Measurements from ENCODE around the gene ATOX1. TPM values are rescaled to one million over a fixed set of nuclear protein-coding genes. Genes with fewer than 3 reads are reported as not detected.
A peak's percentile ranks its signal among the peaks of the same experiment; 100 is the strongest.

ATOX1 gene
- total RNA-seq, 1 experiment from 2014 or later: 65.6 TPM

DNA sequence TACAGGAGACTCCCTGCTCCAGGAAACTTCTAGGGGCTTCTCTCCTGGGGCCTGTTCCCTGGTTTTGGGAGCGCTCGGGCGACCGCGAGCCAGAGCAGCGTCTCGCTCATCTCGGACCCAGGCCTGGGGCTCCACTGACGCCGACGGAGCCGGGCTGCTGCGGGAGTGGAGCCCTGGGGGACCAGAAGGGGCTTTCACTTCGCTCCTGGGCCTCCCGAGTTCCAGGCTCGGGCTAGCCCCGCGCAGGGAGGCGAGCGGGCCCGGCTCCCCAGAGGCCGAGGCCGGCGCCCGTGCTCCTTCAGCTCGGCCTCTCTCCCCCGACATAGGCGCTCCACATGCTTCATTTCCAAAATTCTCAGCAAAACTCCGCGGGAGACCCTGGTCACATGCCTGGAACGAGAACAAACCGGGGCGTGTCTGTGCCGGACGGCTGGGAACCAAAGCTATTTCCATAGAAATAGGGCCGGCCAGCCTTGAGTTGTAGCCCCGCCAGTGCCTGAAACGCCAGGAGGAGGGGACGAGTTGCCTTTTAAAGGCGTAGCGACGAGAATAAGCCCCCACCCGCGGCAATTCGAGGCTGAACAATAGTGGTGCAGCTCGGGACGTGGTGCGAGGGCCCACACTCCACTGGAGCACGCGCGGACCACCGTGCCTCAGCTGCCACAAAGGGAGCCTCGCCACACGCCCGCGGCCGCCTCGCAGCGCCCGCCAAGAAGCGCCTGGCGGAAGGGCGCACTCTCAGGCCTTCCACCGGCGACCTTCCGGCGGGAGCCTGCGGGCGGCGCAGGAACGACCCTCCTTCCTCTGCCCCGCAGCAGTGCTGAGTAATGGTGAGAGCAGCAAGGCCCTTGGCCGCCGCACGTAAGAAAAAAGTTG, 12.2 kb upstream of the ATOX1 start:
- BruUV-seq (replicated peaks): TSS peak; percentile 82
- POLR2A ChIA-PET (ENCODE audit: low non-redundant PET): interaction anchor here (0.6 kb wide), 1 partner anchor 110 kb away, joined by 4 read pairs; no protein-coding TSS in a partner anchor

GRCh38 chr5:151766975-151767374, 8.5 kb upstream of the ATOX1 start:
- BruUV-seq (replicated peaks): no TSS peak

More for the DNA sequence above, 12.2 kb upstream of the ATOX1 start:
- peak; percentile 72 for DNase-seq (ENCODE audit: low spot score)
- TF ChIP-seq CTCF (conservative IDR thresholded peaks at IDR 0.05; ENCODE audit: low read depth, low read length): no peak
- Histone ChIP-seq H3K9me3 (ENCODE audit: low read depth, low read length, poor library complexity, severe bottlenecking) (no peaks in the 10 kb centered on the region), H3K27me3 (replicated peaks; ENCODE audit: insufficient read depth, low read depth, low read length, poor library complexity) (no peaks in the 10 kb centered on the region), H3K36me3 (ENCODE audit: insufficient read depth, low read length, poor library complexity, severe bottlenecking) (no peaks in the 10 kb centered on the region), H3K4me3 (ENCODE audit: low read depth, low read length, poor library complexity, severe bottlenecking) (peak overlapping the region; percentile 82), H3K27ac (ENCODE audit: low read depth, low read length, poor library complexity, severe bottlenecking) (peak overlapping the region; percentile 96), H3K4me1 (ENCODE audit: insufficient read depth, low read length, poor library complexity, severe bottlenecking) (peaks cover 30% of the 10 kb centered on the region)
- intact Hi-C loops (cut with micrococcal nuclease; ENCODE audit: unreplicated experiment): no loop called here
- CTCF ChIA-PET: interaction anchor here (0.6 to 1.3 kb wide), 3 partner anchors 125 to 372 kb away, joined by 3 to 6 read pairs (median 4); partner anchors contain the start of gene SLC36A1

DNA sequence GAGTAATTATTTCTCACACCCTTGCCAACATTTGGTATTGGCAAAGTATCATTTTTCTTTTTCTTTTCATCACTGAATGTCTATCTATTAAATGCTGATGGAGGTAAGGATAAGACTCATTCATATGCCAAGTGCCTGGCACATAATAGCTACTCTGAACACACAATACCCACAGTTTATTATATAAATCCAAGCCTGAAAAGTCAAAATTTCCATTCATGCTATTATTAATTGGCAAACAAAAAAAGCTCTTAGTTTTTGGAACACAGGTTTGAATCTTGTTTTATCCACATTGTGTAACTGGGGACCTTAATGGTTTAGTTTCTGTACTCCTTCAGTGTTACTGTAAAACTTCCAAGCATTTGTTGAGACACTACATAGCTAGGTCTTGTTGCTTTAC, 6.4 kb upstream of the ATOX1 start:
- POLR2A ChIA-PET (ENCODE audit: low non-redundant PET): interaction anchor here (0.5 kb wide), 1 partner anchor 85 kb away, joined by 14 read pairs; no protein-coding TSS in a partner anchor
- TF ChIP-seq CTCF (conservative IDR thresholded peaks at IDR 0.05; ENCODE audit: low read depth, low read length) (no peak), EZH2 (IDR thresholded peaks at IDR 0.05; ENCODE audit: borderline replicate concordance, low read depth, low read length, poor library complexity, severe bottlenecking) (no peak)
- Histone ChIP-seq H3K27ac (ENCODE audit: low read depth, low read length, poor library complexity, severe bottlenecking) (no peak overlapping the region), H3K36me3 (ENCODE audit: insufficient read depth, low read length, poor library complexity, severe bottlenecking) (no peaks in the 10 kb centered on the region), H3K9me3 (ENCODE audit: low read depth, low read length, poor library complexity, severe bottlenecking) (no peaks in the 10 kb centered on the region), H3K27me3 (replicated peaks; ENCODE audit: insufficient read depth, low read depth, low read length, poor library complexity) (no peaks in the 10 kb centered on the region), H3K4me3 (ENCODE audit: low read depth, low read length, poor library complexity, severe bottlenecking) (no peak overlapping the region), H3K4me1 (ENCODE audit: insufficient read depth, low read length, poor library complexity, severe bottlenecking) (no peaks in the 10 kb centered on the region)
- CTCF ChIA-PET: no interaction called here
- no TSS peak for BruUV-seq (replicated peaks)
- intact Hi-C loops (cut with micrococcal nuclease; ENCODE audit: unreplicated experiment): no loop called here
- DNase-seq (ENCODE audit: low spot score): no peak

More at GRCh38 chr5:151766975-151767374, 8.5 kb upstream of the ATOX1 start:
- no peaks in the 10 kb centered on the region for H3K27me3 ChIP-seq (replicated peaks; ENCODE audit: insufficient read depth, low read depth, low read length, poor library complexity)
- no peak for DNase-seq (ENCODE audit: low spot score)
- H3K27ac ChIP-seq (ENCODE audit: low read depth, low read length, poor library complexity, severe bottlenecking): no peak overlapping the region
- TF ChIP-seq EZH2 (IDR thresholded peaks at IDR 0.05; ENCODE audit: borderline replicate concordance, low read depth, low read length, poor library complexity, severe bottlenecking) (no peak), CTCF (conservative IDR thresholded peaks at IDR 0.05; ENCODE audit: low read depth, low read length) (no peak)
- ChIA-PET POLR2A (ENCODE audit: low non-redundant PET) (no interaction called here), CTCF (no interaction called here)
- H3K36me3 ChIP-seq (ENCODE audit: insufficient read depth, low read length, poor library complexity, severe bottlenecking): no peaks in the 10 kb centered on the region
- H3K4me3 ChIP-seq (ENCODE audit: low read depth, low read length, poor library complexity, severe bottlenecking): no peak overlapping the region
- peaks cover 12% of the 10 kb centered on the region for H3K4me1 ChIP-seq (ENCODE audit: insufficient read depth, low read length, poor library complexity, severe bottlenecking)
- no peaks in the 10 kb centered on the region for H3K9me3 ChIP-seq (ENCODE audit: low read depth, low read length, poor library complexity, severe bottlenecking)
- intact Hi-C loops (cut with micrococcal nuclease; ENCODE audit: unreplicated experiment): no loop called here
